Measurements from ENCODE around the gene ADAMTS7. TPM values are rescaled to one million over a fixed set of nuclear protein-coding genes. Genes with fewer than 3 reads are reported as not detected.
"Not testable (repeated sequence)": the region's sequence is repeated elsewhere in the genome, so short reads cannot be mapped to it uniquely, and the experiment has no call there.

ADAMTS7 gene
- total RNA-seq, 5 donors from 2014 or later (not counting 1 experiment from before 2014, with no cell fraction given): 0.79 to 2.3 (median 1.0) TPM; not detected in 2

DNA sequence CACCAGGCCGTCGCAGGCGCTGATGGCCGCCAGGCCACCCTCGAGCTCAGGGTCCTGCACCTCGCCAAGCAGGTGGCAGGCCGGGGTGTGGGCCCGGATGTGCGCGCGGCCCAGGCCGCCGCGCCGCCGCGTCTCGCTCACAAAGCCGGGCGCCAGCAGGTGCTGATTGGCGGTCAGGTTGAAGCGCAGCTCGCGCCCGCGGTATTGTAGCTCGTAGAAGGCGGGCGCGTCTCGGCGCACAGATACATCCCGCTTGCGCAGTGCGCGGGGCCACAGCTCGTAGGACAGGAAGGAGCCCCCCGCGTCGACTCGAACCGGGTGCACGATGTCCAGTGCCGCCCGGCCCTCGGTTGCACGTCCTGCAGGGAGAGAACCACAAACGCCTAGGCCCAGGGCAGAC, 11.1 kb downstream of the ADAMTS7 start:
- Mint-ChIP-seq H3K9me3 (no peaks in the 10 kb centered on the region), H3K4me3 (no peak overlapping the region)

DNA sequence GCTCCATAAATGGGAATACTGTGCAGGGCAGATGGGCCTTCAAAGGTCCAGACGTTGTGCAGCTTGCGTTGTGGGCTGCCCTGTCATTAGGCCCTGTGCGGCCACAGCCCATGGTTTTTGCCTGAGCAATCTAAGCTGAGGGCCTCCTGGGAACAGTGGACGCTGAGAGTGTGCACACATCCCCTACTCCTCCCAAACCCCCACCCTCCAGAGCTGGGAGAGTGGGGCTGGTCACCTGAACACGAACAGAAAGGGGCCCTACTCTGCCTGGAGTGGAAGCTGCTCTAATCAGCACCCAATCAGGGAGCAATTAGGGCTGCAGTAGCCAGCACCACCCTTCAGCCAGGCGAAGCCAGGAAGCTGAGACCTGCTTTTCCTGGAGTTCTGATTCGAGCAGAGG, 12.2 kb downstream of the ADAMTS7 start:
- H3K4me1 Mint-ChIP-seq; CTCF ChIA-PET; H3K27ac ChIP-seq (ENCODE audit: low read length); H3K27ac Mint-ChIP-seq; H3K36me3 ChIP-seq (ENCODE audit: control insufficient read depth in 2 of 2, extremely low read depth in 1 of 2, insufficient read depth in 1 of 2, low read length in 1 of 2); ATAC-seq (replicated peaks in 1 of 4); H3K9me3 Mint-ChIP-seq; H3K4me3 ChIP-seq (ENCODE audit: control insufficient read depth in 1 of 2, extremely low read depth in 1 of 2, low read length in 1 of 2); H3K36me3 Mint-ChIP-seq; H3K27me3 ChIP-seq (replicated peaks in 1 of 2; ENCODE audit: control insufficient read depth in 2 of 2, extremely low read depth in 1 of 2, insufficient read depth in 2 of 2, low read length in 1 of 2); DNase-seq; H3K9me3 ChIP-seq; H3K4me3 Mint-ChIP-seq; H3K27me3 Mint-ChIP-seq; H3K4me1 ChIP-seq (ENCODE audit: control insufficient read depth in 1 of 2, extremely low read depth in 1 of 2, insufficient read depth in 2 of 2, low read length in 2 of 2): not testable (repeated sequence)
- POLR2A ChIA-PET: interaction anchor here in 1 of 2 donors (0.6 kb wide), 1 partner anchor 825 kb away, joined by 3 read pairs; no protein-coding TSS in a partner anchor
- no CpG with 5 or more reads among the region's 7 CpGs for WGBS (ENCODE audit: insufficient coverage)

More for the DNA sequence above, 11.1 kb downstream of the ADAMTS7 start:
- Mint-ChIP-seq H3K27ac (no peak overlapping the region), H3K27me3 (no peaks in the 10 kb centered on the region), H3K36me3 (no peaks in the 10 kb centered on the region), H3K4me1 (no peaks in the 10 kb centered on the region)
- ChIA-PET POLR2A (no interaction called here), CTCF (no interaction called here)
- DNase-seq (no peak), ATAC-seq (replicated peaks in 1 of 4) (no peak)
- Histone ChIP-seq H3K36me3 (ENCODE audit: control insufficient read depth in 2 of 2, extremely low read depth in 1 of 2, insufficient read depth in 1 of 2, low read length in 1 of 2) (no peaks in the 10 kb centered on the region), H3K9me3 (no peaks in the 10 kb centered on the region), H3K4me3 (ENCODE audit: control insufficient read depth in 1 of 2, extremely low read depth in 1 of 2, low read length in 1 of 2) (no peak overlapping the region), H3K27ac (ENCODE audit: low read length) (no peak overlapping the region), H3K4me1 (ENCODE audit: control insufficient read depth in 1 of 2, extremely low read depth in 1 of 2, insufficient read depth in 2 of 2, low read length in 2 of 2) (no peaks in the 10 kb centered on the region), H3K27me3 (replicated peaks in 1 of 2; ENCODE audit: control insufficient read depth in 2 of 2, extremely low read depth in 1 of 2, insufficient read depth in 2 of 2, low read length in 1 of 2) (peaks cover 0 to 4% of the 10 kb centered on the region in 2 experiments)
- 96% methylated on average over 45 of the region's 48 CpGs for WGBS (ENCODE audit: insufficient coverage)

DNA sequence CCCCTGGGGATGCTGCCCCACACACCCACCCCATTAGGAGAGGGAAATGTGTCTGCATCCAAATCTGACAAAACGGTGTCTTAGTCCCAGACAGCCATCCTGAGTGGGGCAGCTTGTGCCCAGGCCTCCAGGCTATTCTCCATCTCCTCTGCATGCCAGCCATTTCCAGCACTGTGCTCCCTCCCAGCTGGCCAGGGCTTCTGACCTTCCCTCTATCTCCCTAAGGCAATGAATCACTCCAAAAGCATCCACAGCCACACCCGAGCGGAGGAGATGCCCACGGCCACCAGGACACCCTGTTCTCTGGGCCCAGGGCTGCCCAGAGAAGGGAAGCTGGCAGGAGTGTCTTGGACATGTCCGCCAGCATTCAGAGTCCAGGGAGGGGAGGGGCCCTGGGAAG, 12.9 kb downstream of the ADAMTS7 start:
- H3K4me1 Mint-ChIP-seq; H3K9me3 ChIP-seq; H3K27me3 Mint-ChIP-seq; H3K4me3 Mint-ChIP-seq; ATAC-seq (replicated peaks in 1 of 4); H3K9me3 Mint-ChIP-seq; H3K27me3 ChIP-seq (replicated peaks in 1 of 2; ENCODE audit: control insufficient read depth in 2 of 2, extremely low read depth in 1 of 2, insufficient read depth in 2 of 2, low read length in 1 of 2); H3K27ac Mint-ChIP-seq; POLR2A ChIA-PET; H3K27ac ChIP-seq (ENCODE audit: low read length); H3K36me3 Mint-ChIP-seq; H3K36me3 ChIP-seq (ENCODE audit: control insufficient read depth in 2 of 2, extremely low read depth in 1 of 2, insufficient read depth in 1 of 2, low read length in 1 of 2); CTCF ChIA-PET; DNase-seq; H3K4me1 ChIP-seq (ENCODE audit: control insufficient read depth in 1 of 2, extremely low read depth in 1 of 2, insufficient read depth in 2 of 2, low read length in 2 of 2); H3K4me3 ChIP-seq (ENCODE audit: control insufficient read depth in 1 of 2, extremely low read depth in 1 of 2, low read length in 1 of 2): not testable (repeated sequence)
- 82% methylated on average over 2 of the region's 5 CpGs for WGBS (ENCODE audit: insufficient coverage)

DNA sequence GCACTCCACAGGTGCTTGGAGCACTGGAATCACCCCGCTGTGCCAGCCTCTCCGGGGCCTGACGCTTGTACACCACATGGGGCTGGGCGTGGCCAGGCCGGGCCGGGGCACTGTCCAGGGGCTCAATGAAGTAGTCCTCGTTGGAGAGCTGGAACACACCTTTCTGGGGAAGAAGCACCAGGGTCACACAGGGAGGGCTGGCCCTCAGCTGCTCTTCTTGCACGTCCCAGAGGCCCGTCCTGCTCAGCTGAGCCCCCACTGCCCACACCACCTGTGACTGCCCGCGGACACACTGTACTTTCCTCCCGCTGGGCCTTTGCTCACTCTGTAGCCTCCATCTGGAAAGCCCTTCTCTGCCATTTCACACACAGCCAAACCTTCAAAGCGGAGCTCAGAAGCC, 13.3 kb downstream of the ADAMTS7 start:
- H3K4me3 Mint-ChIP-seq: no peak overlapping the region
- H3K4me1 ChIP-seq (ENCODE audit: control insufficient read depth in 1 of 2, extremely low read depth in 1 of 2, insufficient read depth in 2 of 2, low read length in 2 of 2): no peaks in the 10 kb centered on the region
- no peaks in the 10 kb centered on the region for H3K36me3 ChIP-seq (ENCODE audit: control insufficient read depth in 2 of 2, extremely low read depth in 1 of 2, insufficient read depth in 1 of 2, low read length in 1 of 2)
- no peak for ATAC-seq (replicated peaks in 1 of 4)
- no peak overlapping the region for H3K4me3 ChIP-seq (ENCODE audit: control insufficient read depth in 1 of 2, extremely low read depth in 1 of 2, low read length in 1 of 2)
- H3K27me3 ChIP-seq (replicated peaks in 1 of 2; ENCODE audit: control insufficient read depth in 2 of 2, extremely low read depth in 1 of 2, insufficient read depth in 2 of 2, low read length in 1 of 2): peaks cover 0 to 7% of the 10 kb centered on the region in 2 experiments
- no peaks in the 10 kb centered on the region for H3K9me3 Mint-ChIP-seq
- H3K27me3 Mint-ChIP-seq: no peaks in the 10 kb centered on the region
- no peaks in the 10 kb centered on the region for H3K9me3 ChIP-seq
- no peak for DNase-seq
- no peaks in the 10 kb centered on the region for H3K36me3 Mint-ChIP-seq
- POLR2A ChIA-PET: no interaction called here
- 88% methylated on average over 9 of the region's 13 CpGs for WGBS (ENCODE audit: insufficient coverage)
- H3K27ac Mint-ChIP-seq: no peak overlapping the region
- CTCF ChIA-PET: no interaction called here
- H3K27ac ChIP-seq (ENCODE audit: low read length): no peak overlapping the region
- H3K4me1 Mint-ChIP-seq: no peaks in the 10 kb centered on the region

DNA sequence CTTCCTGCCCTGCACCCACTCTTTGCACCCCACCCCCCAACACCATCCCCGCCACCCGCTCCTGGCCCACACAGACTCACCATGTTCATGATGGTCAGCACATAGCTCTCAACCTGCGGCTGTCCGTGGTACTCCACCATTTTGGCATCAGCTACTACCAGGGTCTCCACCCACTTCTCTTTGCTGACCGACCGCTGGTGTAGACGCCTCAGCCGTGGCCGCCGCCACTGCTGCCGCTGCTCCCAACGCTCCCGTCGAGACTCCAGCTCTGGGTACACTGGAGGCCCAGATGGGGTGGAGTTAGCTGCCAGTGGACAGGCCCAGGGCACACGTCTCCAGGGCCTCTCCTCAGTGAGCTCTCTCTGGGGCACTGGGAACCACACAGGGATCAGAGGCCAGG, 14.8 kb downstream of the ADAMTS7 start:
- no peaks in the 10 kb centered on the region for H3K27me3 Mint-ChIP-seq
- 86% methylated on average over 8 of the region's 15 CpGs for WGBS (ENCODE audit: insufficient coverage)
- Histone ChIP-seq H3K4me3 (ENCODE audit: control insufficient read depth in 1 of 2, extremely low read depth in 1 of 2, low read length in 1 of 2) (no peak overlapping the region), H3K4me1 (ENCODE audit: control insufficient read depth in 1 of 2, extremely low read depth in 1 of 2, insufficient read depth in 2 of 2, low read length in 2 of 2) (no peaks in the 10 kb centered on the region), H3K27ac (ENCODE audit: low read length) (no peak overlapping the region), H3K36me3 (ENCODE audit: control insufficient read depth in 2 of 2, extremely low read depth in 1 of 2, insufficient read depth in 1 of 2, low read length in 1 of 2) (no peaks in the 10 kb centered on the region), H3K9me3 (no peaks in the 10 kb centered on the region), H3K27me3 (replicated peaks in 1 of 2; ENCODE audit: control insufficient read depth in 2 of 2, extremely low read depth in 1 of 2, insufficient read depth in 2 of 2, low read length in 1 of 2) (peaks cover 0 to 8% of the 10 kb centered on the region in 2 experiments)
- ChIA-PET CTCF (no interaction called here), POLR2A (no interaction called here)
- ATAC-seq (replicated peaks in 1 of 4): no peak
- no peak overlapping the region for H3K4me3 Mint-ChIP-seq
- no peak for DNase-seq
- H3K9me3 Mint-ChIP-seq: no peaks in the 10 kb centered on the region
- H3K4me1 Mint-ChIP-seq: no peaks in the 10 kb centered on the region
- no peak overlapping the region for H3K27ac Mint-ChIP-seq
- H3K36me3 Mint-ChIP-seq: no peaks in the 10 kb centered on the region

DNA sequence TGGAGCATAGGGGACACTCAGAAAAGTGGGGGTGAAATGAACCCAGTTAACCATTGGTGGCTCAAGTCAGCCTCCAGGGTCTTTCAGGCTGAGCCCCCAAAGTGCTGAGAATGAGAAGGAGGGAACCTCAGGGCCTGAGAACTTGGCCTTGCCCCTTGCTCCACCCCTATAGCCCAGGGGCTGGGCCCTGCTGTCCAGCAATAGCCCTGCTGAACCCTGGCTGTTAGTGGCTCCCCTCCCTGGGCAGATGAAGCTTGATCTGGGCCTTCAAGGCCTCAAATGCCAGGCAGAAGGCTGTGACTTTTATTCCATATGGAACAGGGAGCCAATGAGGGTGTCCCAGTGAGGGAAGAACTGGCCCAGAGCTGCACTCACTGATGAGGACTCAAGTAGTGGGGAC, 16.2 kb downstream of the ADAMTS7 start:
- DNase-seq (no peak), ATAC-seq (replicated peaks in 1 of 4) (no peak)
- no peak overlapping the region for H3K27ac ChIP-seq (ENCODE audit: low read length)
- H3K27me3 Mint-ChIP-seq: no peaks in the 10 kb centered on the region
- no peaks in the 10 kb centered on the region for H3K36me3 ChIP-seq (ENCODE audit: control insufficient read depth in 2 of 2, extremely low read depth in 1 of 2, insufficient read depth in 1 of 2, low read length in 1 of 2)
- no peak overlapping the region for H3K27ac Mint-ChIP-seq
- ChIA-PET POLR2A (no interaction called here), CTCF (no interaction called here)
- no peak overlapping the region for H3K4me3 Mint-ChIP-seq
- no peaks in the 10 kb centered on the region for H3K4me1 ChIP-seq (ENCODE audit: control insufficient read depth in 1 of 2, extremely low read depth in 1 of 2, insufficient read depth in 2 of 2, low read length in 2 of 2)
- H3K27me3 ChIP-seq (replicated peaks in 1 of 2; ENCODE audit: control insufficient read depth in 2 of 2, extremely low read depth in 1 of 2, insufficient read depth in 2 of 2, low read length in 1 of 2): peaks cover 0 to 9% of the 10 kb centered on the region in 2 experiments
- H3K9me3 Mint-ChIP-seq: no peaks in the 10 kb centered on the region
- no peaks in the 10 kb centered on the region for H3K4me1 Mint-ChIP-seq
- H3K36me3 Mint-ChIP-seq: no peaks in the 10 kb centered on the region
- no peak overlapping the region for H3K4me3 ChIP-seq (ENCODE audit: control insufficient read depth in 1 of 2, extremely low read depth in 1 of 2, low read length in 1 of 2)
- H3K9me3 ChIP-seq: no peaks in the 10 kb centered on the region

DNA sequence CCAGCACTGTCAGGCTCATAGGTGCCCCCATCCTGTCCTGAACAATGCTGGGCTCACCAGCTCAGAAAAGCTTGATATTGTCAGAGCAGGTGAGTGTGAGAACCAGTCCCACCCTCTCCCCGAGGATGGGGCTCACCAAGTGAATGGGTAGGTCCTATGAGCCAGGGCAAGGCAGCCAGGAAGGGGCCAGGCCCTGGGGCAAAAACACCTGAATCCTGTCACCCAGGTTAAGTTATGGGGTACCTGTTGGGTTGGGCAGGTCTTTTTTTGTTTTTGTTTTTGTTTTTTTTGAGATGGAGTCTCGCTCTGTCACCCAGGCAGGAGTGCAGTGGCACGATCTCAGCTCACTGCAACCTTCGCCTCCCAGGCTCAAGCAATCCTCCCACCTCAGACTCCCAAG, 16.8 kb downstream of the ADAMTS7 start:
- POLR2A ChIA-PET; H3K4me1 ChIP-seq (ENCODE audit: control insufficient read depth in 1 of 2, extremely low read depth in 1 of 2, insufficient read depth in 2 of 2, low read length in 2 of 2); H3K4me3 ChIP-seq (ENCODE audit: control insufficient read depth in 1 of 2, extremely low read depth in 1 of 2, low read length in 1 of 2); H3K9me3 Mint-ChIP-seq; ATAC-seq (replicated peaks in 1 of 4); DNase-seq; H3K4me3 Mint-ChIP-seq; H3K27me3 Mint-ChIP-seq; H3K36me3 Mint-ChIP-seq; CTCF ChIA-PET; H3K36me3 ChIP-seq (ENCODE audit: control insufficient read depth in 2 of 2, extremely low read depth in 1 of 2, insufficient read depth in 1 of 2, low read length in 1 of 2); H3K27me3 ChIP-seq (replicated peaks in 1 of 2; ENCODE audit: control insufficient read depth in 2 of 2, extremely low read depth in 1 of 2, insufficient read depth in 2 of 2, low read length in 1 of 2); H3K4me1 Mint-ChIP-seq; H3K27ac ChIP-seq (ENCODE audit: low read length); H3K27ac Mint-ChIP-seq; H3K9me3 ChIP-seq: not testable (repeated sequence)
- 82% methylated on average over 1 of the region's 4 CpGs for WGBS (ENCODE audit: insufficient coverage)
